Measurements from ENCODE around the gene MBOAT7.
A peak's percentile ranks its signal among the peaks of the same experiment; 100 is the strongest.

- TF ChIP-seq USF2 (IDR thresholded peaks at IDR 0.05; ENCODE audit: low read depth, low read length): no peak
- no peak for TF ChIP-seq SMC3 (IDR thresholded peaks at IDR 0.05; ENCODE audit: low read depth, low read length)
- TF ChIP-seq CTCF (conservative IDR thresholded peaks at IDR 0.05; ENCODE audit: low read depth, low read length): no peak
- 0 out of 2 replicates have a peak, but pooled peaks have one; percentile 49 for TF ChIP-seq MXI1 (IDR thresholded peaks at IDR 0.05; ENCODE audit: borderline replicate concordance, low read depth, low read length)
- no peak for TF ChIP-seq POLR2A (IDR thresholded peaks at IDR 0.05; ENCODE audit: low read depth, low read length)
- no peak for TF ChIP-seq CHD1 (IDR thresholded peaks at IDR 0.05; ENCODE audit: low read depth, low read length)
- no peak for TF ChIP-seq RAD21 (IDR thresholded peaks at IDR 0.05; ENCODE audit: low read length)
- TF ChIP-seq FOS (IDR thresholded peaks at IDR 0.05; ENCODE audit: low read depth, low read length): no peak
- no peak for TF ChIP-seq CEBPB (IDR thresholded peaks at IDR 0.05; ENCODE audit: low read depth, low read length)
- TF ChIP-seq ELK1 (IDR thresholded peaks at IDR 0.05; ENCODE audit: borderline replicate concordance, low read depth, low read length): no peak
- no peak for TF ChIP-seq RFX5 (IDR thresholded peaks at IDR 0.05; ENCODE audit: low read depth, low read length)
- no peak for TF ChIP-seq MAFK (IDR thresholded peaks at IDR 0.05; ENCODE audit: low read depth, low read length)
- no peak for TF ChIP-seq MAZ (IDR thresholded peaks at IDR 0.05; ENCODE audit: borderline replicate concordance, low read depth, low read length)
- TF ChIP-seq RCOR1 (IDR thresholded peaks at IDR 0.05; ENCODE audit: insufficient replicate concordance, low read length): no peak
These were observed 53.1 kb downstream of the MBOAT7 start for GRCh38 chr19:54136086-54136863.

Data from IMR-90 (cell line).